Measurements from ENCODE around the gene DGKD.

- TF ChIP-seq CTCF (IDR thresholded peaks at IDR 0.05; ENCODE audit: borderline replicate concordance, extremely low read depth, low read length, poor library complexity, severe bottlenecking) = no peak
- no peak for TF ChIP-seq EZH2 (IDR thresholded peaks at IDR 0.05; ENCODE audit: borderline replicate concordance, low read depth, low read length, severe bottlenecking)
Observed at GRCh38 chr2:233430651-233431050, 76.4 kb downstream of the DGKD start.
